Cardiac fibroblast (primary cell): ENCODE data around the gene BSPRY.

Experiments used
- DNase-seq, 2 donors: peaks; one replicate each; pipeline versions ENCODE4 v3.0.0 to v3.0.0-alpha.2; 2010; ENCODE audit warnings: low read depth in 2 of 2
- H3K4me3 ChIP-seq, 2 donors: replicated peaks in 1 of 2; 1 replicate in 1 of 2; 2 replicates in 1 of 2; pipeline ENCODE4 v1.5.1; 2011; ENCODE audit warnings: low read depth in 2 of 2, low read length in 2 of 2, mild to moderate bottlenecking in 2 of 2, moderate library complexity in 1 of 2
- CTCF ChIP-seq: IDR thresholded peaks from one replicate; pipeline ENCODE4 v1.5.1; 2011; ENCODE audit warnings: low read depth, mild to moderate bottlenecking, low read length, inconsistent platforms

Gene BSPRY

GRCh38 chr9:113319054-113319453 lies 30.3 kb upstream of the BSPRY start:
- no peak for DNase-seq
- H3K4me3 ChIP-seq: no peak overlapping the region
- TF ChIP-seq CTCF: no peak

- no peak for DNase-seq
- no peak for TF ChIP-seq CTCF
- no peak overlapping the region for H3K4me3 ChIP-seq
Observed at GRCh38 chr9:113320051-113320450, 29.3 kb upstream of the BSPRY start.

DNA sequence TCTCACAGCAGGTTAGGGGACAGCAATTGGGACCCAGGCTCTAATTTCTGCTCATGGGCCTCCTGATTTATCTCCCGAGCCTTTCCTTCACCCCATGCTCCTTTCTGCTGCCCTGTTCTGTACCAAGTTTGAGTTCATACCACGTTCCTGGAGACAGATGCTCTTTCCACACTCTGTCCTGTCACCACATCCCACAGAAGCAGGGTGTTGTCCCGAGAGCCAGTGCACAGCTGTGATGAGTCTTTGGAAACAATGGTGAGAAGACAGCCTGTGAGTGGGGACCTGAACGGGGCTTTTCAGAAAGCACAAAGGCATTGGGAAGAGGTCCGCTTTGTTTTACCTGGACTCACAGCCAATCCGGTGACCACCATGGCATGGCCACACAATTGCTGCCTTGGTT lies 26.7 kb upstream of the BSPRY start:
- no peak for TF ChIP-seq CTCF
- no peak for DNase-seq
- H3K4me3 ChIP-seq: no peak overlapping the region

DNA sequence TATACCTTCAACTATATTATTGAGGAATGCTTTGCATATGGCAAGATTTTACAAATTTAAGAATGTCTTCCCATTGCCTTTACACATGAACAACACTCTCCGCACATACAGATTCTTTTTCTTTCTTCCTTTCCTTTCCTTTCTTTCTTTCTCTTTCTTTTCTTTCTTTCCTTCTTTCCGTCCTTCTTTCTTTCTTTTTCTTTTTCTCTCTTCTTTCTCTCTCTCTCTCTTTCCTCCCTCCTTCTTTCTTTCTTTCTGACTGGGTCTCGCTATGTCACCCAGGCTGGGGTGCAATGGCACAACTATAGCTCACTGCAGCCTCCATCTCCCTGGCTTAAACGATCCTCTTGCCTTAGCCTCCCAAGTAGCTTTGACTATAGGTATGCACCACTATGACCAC lies 23.1 kb upstream of the BSPRY start:
- TF ChIP-seq CTCF: no peak
- DNase-seq: no peak
- no peak overlapping the region for H3K4me3 ChIP-seq

GRCh38 chr9:113328045-113328782 lies 21.1 kb upstream of the BSPRY start:
- no peak overlapping the region for H3K4me3 ChIP-seq
- DNase-seq: no peak
- no peak for TF ChIP-seq CTCF

GRCh38 chr9:113331780-113332179 lies 17.6 kb upstream of the BSPRY start:
- TF ChIP-seq CTCF: no peak
- H3K4me3 ChIP-seq: no peak overlapping the region
- no peak for DNase-seq

DNA sequence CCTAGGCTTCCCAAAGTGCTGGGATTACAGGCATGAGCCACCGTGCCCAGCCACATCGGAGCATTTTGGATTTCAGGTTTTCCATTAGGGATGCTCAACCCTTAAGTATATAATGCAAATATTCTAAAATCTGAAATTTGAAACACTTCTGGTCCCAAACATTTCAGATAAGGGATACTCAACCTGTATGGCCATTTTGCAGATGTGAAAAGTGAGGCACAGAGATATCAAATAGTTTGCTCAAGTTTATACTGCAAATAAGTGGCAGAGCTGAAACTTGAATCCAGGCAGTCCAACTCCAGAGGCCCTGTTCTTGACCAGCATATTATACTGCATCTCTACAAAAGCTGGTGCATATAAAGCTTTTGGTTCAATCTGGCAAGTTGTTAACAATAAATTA lies 11.6 kb upstream of the BSPRY start:
- no peak for DNase-seq
- TF ChIP-seq CTCF: no peak

More for the DNA sequence above, 11.6 kb upstream of the BSPRY start:
- no peak overlapping the region for H3K4me3 ChIP-seq
